Hepatocyte (in vitro differentiated cells): ENCODE measurements around the gene TMEM232.

Experiments
- EZH2 ChIP-seq: fragments of 200-600 bp; sonication (generic); IDR thresholded peaks from 2 replicates; pipeline ENCODE4 v1.6.1; 2016; ENCODE audit warnings: antibody characterized with exemption, mild to moderate bottlenecking, borderline replicate concordance
- EZH2phosphoT487 ChIP-seq: fragments of 200-600 bp; sonication (generic); IDR thresholded peaks from one replicate; pipeline ENCODE4 v1.6.1; 2018; ENCODE audit warnings: antibody characterized with exemption, mild to moderate bottlenecking, low read depth, moderate library complexity; ENCODE audit not compliant: unreplicated experiment, severe bottlenecking
- TF ChIP-seq, protein P1 (sequence below): fragments of 200-600 bp; sonication (generic); IDR thresholded peaks from 2 replicates; pipeline ENCODE4 v1.5.1; 2016; ENCODE audit warnings: antibody characterized with exemption, mild to moderate bottlenecking; ENCODE audit not compliant: poor library complexity

DNA sequence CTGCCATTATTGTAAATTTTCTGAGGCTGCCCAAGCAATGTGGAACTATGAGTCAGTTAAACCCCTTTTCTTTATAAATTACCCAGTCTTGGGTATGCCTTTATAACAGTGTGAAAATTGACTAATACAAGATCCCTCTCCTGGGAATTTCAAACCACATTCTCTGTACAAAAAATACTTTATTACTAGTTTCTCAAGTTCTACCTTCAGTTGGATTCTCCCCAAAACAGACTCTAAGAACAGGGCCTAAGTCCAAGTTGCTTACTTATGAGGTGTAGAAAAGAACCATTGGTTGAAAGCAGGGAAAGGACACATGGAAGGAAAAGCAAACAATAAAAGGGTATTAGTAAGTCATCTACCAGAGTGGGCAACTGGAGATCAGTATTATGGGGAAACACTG is 343.2 kb downstream of the TMEM232 start:
- TF ChIP-seq, protein P1, sequence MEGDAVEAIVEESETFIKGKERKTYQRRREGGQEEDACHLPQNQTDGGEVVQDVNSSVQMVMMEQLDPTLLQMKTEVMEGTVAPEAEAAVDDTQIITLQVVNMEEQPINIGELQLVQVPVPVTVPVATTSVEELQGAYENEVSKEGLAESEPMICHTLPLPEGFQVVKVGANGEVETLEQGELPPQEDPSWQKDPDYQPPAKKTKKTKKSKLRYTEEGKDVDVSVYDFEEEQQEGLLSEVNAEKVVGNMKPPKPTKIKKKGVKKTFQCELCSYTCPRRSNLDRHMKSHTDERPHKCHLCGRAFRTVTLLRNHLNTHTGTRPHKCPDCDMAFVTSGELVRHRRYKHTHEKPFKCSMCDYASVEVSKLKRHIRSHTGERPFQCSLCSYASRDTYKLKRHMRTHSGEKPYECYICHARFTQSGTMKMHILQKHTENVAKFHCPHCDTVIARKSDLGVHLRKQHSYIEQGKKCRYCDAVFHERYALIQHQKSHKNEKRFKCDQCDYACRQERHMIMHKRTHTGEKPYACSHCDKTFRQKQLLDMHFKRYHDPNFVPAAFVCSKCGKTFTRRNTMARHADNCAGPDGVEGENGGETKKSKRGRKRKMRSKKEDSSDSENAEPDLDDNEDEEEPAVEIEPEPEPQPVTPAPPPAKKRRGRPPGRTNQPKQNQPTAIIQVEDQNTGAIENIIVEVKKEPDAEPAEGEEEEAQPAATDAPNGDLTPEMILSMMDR = no peak
- TF ChIP-seq EZH2 (no peak), EZH2phosphoT487 (no peak)
